Panc1 (cell line): Measurements from ENCODE around the gene CUTA.

Experiments
- POLR2AphosphoS5 ChIP-seq: IDR thresholded peaks from 2 replicates; pipeline ENCODE4 v1.6.1; 2012; ENCODE audit warnings: mild to moderate bottlenecking, low read depth, low read length, moderate library complexity
- SIN3A ChIP-seq: IDR thresholded peaks from 2 replicates; pipeline ENCODE4 v1.6.1; 2012; ENCODE audit warnings: low read depth, mild to moderate bottlenecking, low read length, moderate library complexity, borderline replicate concordance; ENCODE audit not compliant: insufficient read depth
- TCF7L2 ChIP-seq: IDR thresholded peaks from 2 replicates; pipeline ENCODE4 v1.6.1; 2011; ENCODE audit warnings: mild to moderate bottlenecking, low read depth, low read length, inconsistent platforms
- TF ChIP-seq, protein P1 (sequence below): fragments of 450-650 bp; IDR thresholded peaks from 2 replicates; pipeline ENCODE4 v1.5.1; 2017; ENCODE audit warnings: mild to moderate bottlenecking
- TF ChIP-seq, protein P2 (sequence below), 2 experiments: IDR thresholded peaks; 2 replicates each; pipeline ENCODE4 v1.6.1; 2011 to 2012; ENCODE audit warnings: low read depth in 2 of 2, control low read depth in 1 of 2, low read length in 1 of 2, mild to moderate bottlenecking in 1 of 2, moderate library complexity in 1 of 2; ENCODE audit not compliant: insufficient read depth in 1 of 2

DNA sequence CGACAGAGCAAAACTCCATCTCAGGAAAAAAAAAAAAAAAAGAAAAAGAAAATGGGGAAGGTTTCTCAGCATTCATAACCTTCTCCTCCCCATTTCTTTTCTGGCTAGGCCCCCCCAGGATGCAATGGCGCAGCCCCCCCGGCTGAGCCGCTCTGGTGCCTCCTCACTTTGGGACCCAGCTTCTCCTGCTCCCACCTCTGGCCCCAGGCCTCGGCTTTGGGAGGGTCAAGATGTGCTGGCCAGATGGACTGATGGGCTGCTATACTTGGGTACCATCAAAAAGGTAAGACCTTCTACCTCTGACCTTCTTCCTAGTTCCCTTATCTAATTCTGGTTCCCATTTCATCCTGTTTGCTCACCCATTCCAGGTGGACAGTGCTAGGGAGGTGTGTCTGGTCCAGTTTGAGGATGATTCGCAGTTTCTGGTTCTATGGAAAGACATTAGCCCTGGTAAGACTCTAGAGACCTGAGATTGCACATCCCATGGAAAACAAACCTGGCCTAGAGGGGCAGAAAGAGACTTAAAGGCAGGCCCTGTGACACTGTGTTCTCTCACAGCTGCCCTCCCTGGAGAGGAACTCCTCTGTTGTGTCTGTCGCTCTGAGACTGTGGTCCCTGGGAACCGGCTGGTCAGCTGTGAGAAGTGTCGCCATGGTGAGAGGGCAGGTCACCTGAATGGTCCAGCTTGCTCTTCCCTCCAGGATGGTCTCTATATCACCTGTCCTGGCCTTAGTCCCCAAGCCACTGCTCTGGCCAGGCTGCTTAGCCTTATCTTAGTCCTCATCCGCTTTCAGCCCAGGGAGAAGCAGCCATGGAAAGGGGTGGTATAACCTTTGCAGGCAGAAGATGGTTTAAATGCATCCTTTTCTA is 5.5 kb downstream of the CUTA start:
- TF ChIP-seq, protein P1, sequence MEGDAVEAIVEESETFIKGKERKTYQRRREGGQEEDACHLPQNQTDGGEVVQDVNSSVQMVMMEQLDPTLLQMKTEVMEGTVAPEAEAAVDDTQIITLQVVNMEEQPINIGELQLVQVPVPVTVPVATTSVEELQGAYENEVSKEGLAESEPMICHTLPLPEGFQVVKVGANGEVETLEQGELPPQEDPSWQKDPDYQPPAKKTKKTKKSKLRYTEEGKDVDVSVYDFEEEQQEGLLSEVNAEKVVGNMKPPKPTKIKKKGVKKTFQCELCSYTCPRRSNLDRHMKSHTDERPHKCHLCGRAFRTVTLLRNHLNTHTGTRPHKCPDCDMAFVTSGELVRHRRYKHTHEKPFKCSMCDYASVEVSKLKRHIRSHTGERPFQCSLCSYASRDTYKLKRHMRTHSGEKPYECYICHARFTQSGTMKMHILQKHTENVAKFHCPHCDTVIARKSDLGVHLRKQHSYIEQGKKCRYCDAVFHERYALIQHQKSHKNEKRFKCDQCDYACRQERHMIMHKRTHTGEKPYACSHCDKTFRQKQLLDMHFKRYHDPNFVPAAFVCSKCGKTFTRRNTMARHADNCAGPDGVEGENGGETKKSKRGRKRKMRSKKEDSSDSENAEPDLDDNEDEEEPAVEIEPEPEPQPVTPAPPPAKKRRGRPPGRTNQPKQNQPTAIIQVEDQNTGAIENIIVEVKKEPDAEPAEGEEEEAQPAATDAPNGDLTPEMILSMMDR = no peak
- TF ChIP-seq, protein P2, sequence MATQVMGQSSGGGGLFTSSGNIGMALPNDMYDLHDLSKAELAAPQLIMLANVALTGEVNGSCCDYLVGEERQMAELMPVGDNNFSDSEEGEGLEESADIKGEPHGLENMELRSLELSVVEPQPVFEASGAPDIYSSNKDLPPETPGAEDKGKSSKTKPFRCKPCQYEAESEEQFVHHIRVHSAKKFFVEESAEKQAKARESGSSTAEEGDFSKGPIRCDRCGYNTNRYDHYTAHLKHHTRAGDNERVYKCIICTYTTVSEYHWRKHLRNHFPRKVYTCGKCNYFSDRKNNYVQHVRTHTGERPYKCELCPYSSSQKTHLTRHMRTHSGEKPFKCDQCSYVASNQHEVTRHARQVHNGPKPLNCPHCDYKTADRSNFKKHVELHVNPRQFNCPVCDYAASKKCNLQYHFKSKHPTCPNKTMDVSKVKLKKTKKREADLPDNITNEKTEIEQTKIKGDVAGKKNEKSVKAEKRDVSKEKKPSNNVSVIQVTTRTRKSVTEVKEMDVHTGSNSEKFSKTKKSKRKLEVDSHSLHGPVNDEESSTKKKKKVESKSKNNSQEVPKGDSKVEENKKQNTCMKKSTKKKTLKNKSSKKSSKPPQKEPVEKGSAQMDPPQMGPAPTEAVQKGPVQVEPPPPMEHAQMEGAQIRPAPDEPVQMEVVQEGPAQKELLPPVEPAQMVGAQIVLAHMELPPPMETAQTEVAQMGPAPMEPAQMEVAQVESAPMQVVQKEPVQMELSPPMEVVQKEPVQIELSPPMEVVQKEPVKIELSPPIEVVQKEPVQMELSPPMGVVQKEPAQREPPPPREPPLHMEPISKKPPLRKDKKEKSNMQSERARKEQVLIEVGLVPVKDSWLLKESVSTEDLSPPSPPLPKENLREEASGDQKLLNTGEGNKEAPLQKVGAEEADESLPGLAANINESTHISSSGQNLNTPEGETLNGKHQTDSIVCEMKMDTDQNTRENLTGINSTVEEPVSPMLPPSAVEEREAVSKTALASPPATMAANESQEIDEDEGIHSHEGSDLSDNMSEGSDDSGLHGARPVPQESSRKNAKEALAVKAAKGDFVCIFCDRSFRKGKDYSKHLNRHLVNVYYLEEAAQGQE (IDR thresholded peaks at IDR 0.05; ENCODE audit: insufficient read depth in 1 of 2, low read depth in 2 of 2, low read length in 1 of 2) = no peak
- TF ChIP-seq POLR2AphosphoS5 (no peak; the same call in 1 of the 2 replicates), TCF7L2 (no peak), SIN3A (no peak)
